H1 (cell line): ENCODE data around the gene C9. TPM values are rescaled to one million over a fixed set of nuclear protein-coding genes. Genes with fewer than 3 reads are reported as not detected.

Experiments used
- CTCF ChIA-PET: fragments of 300-600 bp; sonication (Branson Sonifier 250); formaldehyde crosslinking; loops from one replicate; lab custom pipeline; 2021; ENCODE audit not compliant: partially characterized antibody; lab: Charles Lee
- POLR2A ChIA-PET: fragments of 300-600 bp; sonication (Branson Sonifier 250); formaldehyde crosslinking; loops from one replicate; lab custom pipeline; 2021; ENCODE audit warnings: inconsistent platforms; ENCODE audit not compliant: partially characterized antibody; lab: Charles Lee
- DNase-seq, 2 experiments: peaks; one replicate each; pipeline versions ENCODE4 v3.0.0 to v3.0.0-alpha.2; 2010 to 2022; ENCODE audit warnings: low spot score in 2 of 2, low read depth in 1 of 2, mixed read lengths in 1 of 2
- FAIRE-seq: peaks from 2 replicates; lab custom pipeline; 2011; peaks lifted over from hg19 to GRCh38; lab: Jason Lieb, UNC
- H2AFZ ChIP-seq: 2 replicates; pipeline ENCODE4 v1.8.1; 2012; ENCODE audit warnings: low read length, inconsistent platforms
- H2AK5ac ChIP-seq: 2 replicates; pipeline ENCODE4 v1.6.1; 2013; ENCODE audit warnings: low read depth, low read length
- H2BK120ac ChIP-seq: replicated peaks from 2 replicates; pipeline ENCODE3; 2013; ENCODE audit warnings: low read depth, low read length, inconsistent platforms
- H2BK12ac ChIP-seq: 2 replicates; pipeline ENCODE4 v1.6.1; 2013; ENCODE audit warnings: low read depth, low read length
- H2BK15ac ChIP-seq: 2 replicates; pipeline ENCODE4 v1.6.1; 2013; ENCODE audit warnings: low read length
- H2BK20ac ChIP-seq: 2 replicates; pipeline ENCODE4 v1.6.1; 2013; ENCODE audit warnings: low read length
- H2BK5ac ChIP-seq: 2 replicates; pipeline ENCODE4 v1.6.1; 2013; ENCODE audit warnings: low read depth, low read length
- H3K14ac ChIP-seq: 2 replicates; pipeline ENCODE4 v1.6.1; 2013; ENCODE audit warnings: inconsistent platforms; ENCODE audit not compliant: insufficient read length
- H3K18ac ChIP-seq: 2 replicates; pipeline ENCODE4 v1.6.1; 2013; ENCODE audit warnings: low read length; ENCODE audit errors: extremely low read depth
- H3K23ac ChIP-seq: 2 replicates; pipeline ENCODE4 v1.6.1; 2013; ENCODE audit warnings: inconsistent platforms; ENCODE audit not compliant: insufficient read length
- H3K23me2 ChIP-seq: 2 replicates; pipeline ENCODE4 v1.6.1; 2013; ENCODE audit warnings: low read depth, low read length
- H3K27ac ChIP-seq: 2 replicates; pipeline ENCODE4 v1.6.1; 2011; ENCODE audit warnings: low read depth, low read length, inconsistent platforms
- H3K27me3 ChIP-seq, 4 experiments: replicated peaks in 1 of 4; 1 replicate in 1 of 4; 2 replicates in 3 of 4; pipeline versions ENCODE4 v1.6.1 to v1.8.1; 2011 to 2013; ENCODE audit warnings: low read length in 3 of 4, mild to moderate bottlenecking in 3 of 4, inconsistent platforms in 2 of 4, mixed read lengths in 2 of 4, moderate library complexity in 1 of 4; ENCODE audit not compliant: control insufficient read depth in 3 of 4, insufficient read depth in 3 of 4; ENCODE audit errors: extremely low read depth in 1 of 4
- H3K36me3 ChIP-seq, 4 experiments: 2 replicates each; pipeline versions ENCODE4 v1.6.1 to v1.8.1; 2011 to 2013; ENCODE audit warnings: mild to moderate bottlenecking in 4 of 4, low read length in 3 of 4, moderate library complexity in 2 of 4, control low read depth in 1 of 4, inconsistent platforms in 1 of 4; ENCODE audit not compliant: insufficient read depth in 4 of 4, control insufficient read depth in 2 of 4
- H3K4ac ChIP-seq: replicated peaks from 2 replicates; pipeline ENCODE3; 2013; ENCODE audit warnings: low read length, low read depth, mixed read lengths, inconsistent platforms; ENCODE audit not compliant: insufficient read length
- H3K4me1 ChIP-seq, 4 experiments: replicated peaks in 1 of 4; 1 replicate in 1 of 4; 2 replicates in 3 of 4; pipeline versions ENCODE4 v1.6.1 to v1.8.1; 2011 to 2013; ENCODE audit warnings: low read length in 3 of 4, inconsistent platforms in 2 of 4, mixed read lengths in 1 of 4; ENCODE audit not compliant: insufficient read depth in 4 of 4, control insufficient read depth in 3 of 4
- H3K4me2 ChIP-seq, 2 experiments: 2 replicates each; pipeline versions ENCODE4 v1.6.1 to v1.8.1; 2011 to 2013; ENCODE audit warnings: low read depth in 2 of 2, low read length in 2 of 2, control low read depth in 1 of 2, inconsistent platforms in 1 of 2, mild to moderate bottlenecking in 1 of 2; ENCODE audit not compliant: insufficient read depth in 1 of 2
- H3K4me3 ChIP-seq, 4 experiments: fragments of 200-600, 300-600 bp in 1 of 4; sonication (generic), shearing (Covaris generic), sonication (Bioruptor Twin) in 1 of 4; 2 replicates each; pipeline versions ENCODE4 v1.5.1 to v1.8.1; 2011 to 2016; ENCODE audit warnings: low read length in 4 of 4, low read depth in 3 of 4, control low read depth in 2 of 4, inconsistent platforms in 2 of 4, mild to moderate bottlenecking in 2 of 4, mixed read lengths in 1 of 4, moderate library complexity in 1 of 4; ENCODE audit not compliant: insufficient read depth in 2 of 4; ENCODE audit errors: extremely low read depth in 1 of 4
- H3K56ac ChIP-seq: replicated peaks from 2 replicates; pipeline ENCODE3; 2013; ENCODE audit warnings: low read depth, mild to moderate bottlenecking, mixed read lengths, low read length, inconsistent platforms; ENCODE audit not compliant: insufficient read length
- H3K79me1 ChIP-seq: 2 replicates; pipeline ENCODE4 v1.6.1; 2013; ENCODE audit warnings: low read depth, low read length, control low read depth
- H3K79me2 ChIP-seq, 2 experiments: 2 replicates each; pipeline versions ENCODE4 v1.6.1 to v1.8.1; 2012 to 2013; ENCODE audit warnings: low read length in 2 of 2, mild to moderate bottlenecking in 2 of 2, inconsistent platforms in 1 of 2; ENCODE audit not compliant: insufficient read depth in 2 of 2, control insufficient read depth in 1 of 2
- H3K9ac ChIP-seq, 4 experiments: replicated peaks in 1 of 4; 1 replicate in 1 of 4; 2 replicates in 3 of 4; pipeline versions ENCODE4 v1.6.1 to v1.8.1; 2011 to 2013; ENCODE audit warnings: low read depth in 3 of 4, low read length in 3 of 4, control low read depth in 2 of 4, mild to moderate bottlenecking in 2 of 4, moderate library complexity in 2 of 4, inconsistent platforms in 1 of 4; ENCODE audit errors: extremely low read depth in 1 of 4
- H3K9me3 ChIP-seq, 2 experiments: 2 replicates each; pipeline versions ENCODE4 v1.6.1 to v1.8.1; 2012 to 2013; ENCODE audit warnings: mild to moderate bottlenecking in 2 of 2, moderate library complexity in 2 of 2, control low read depth in 1 of 2, inconsistent platforms in 1 of 2, low read depth in 1 of 2, low read length in 1 of 2, mixed read lengths in 1 of 2; ENCODE audit not compliant: insufficient read depth in 2 of 2
- H4K20me1 ChIP-seq, 2 experiments: replicated peaks in 1 of 2; 2 replicates each; pipeline versions ENCODE3 to v1.8.1; 2011 to 2013; ENCODE audit warnings: inconsistent platforms in 2 of 2, low read length in 2 of 2, mild to moderate bottlenecking in 1 of 2; ENCODE audit not compliant: insufficient read depth in 2 of 2, control insufficient read depth in 1 of 2
- H4K5ac ChIP-seq: 2 replicates; pipeline ENCODE4 v1.6.1; 2013; ENCODE audit warnings: low read length, low read depth, mixed read lengths, inconsistent platforms; ENCODE audit not compliant: insufficient read length
- H4K8ac ChIP-seq: 2 replicates; pipeline ENCODE4 v1.8.0; 2013; ENCODE audit warnings: mild to moderate bottlenecking, moderate library complexity, low read length, inconsistent platforms; ENCODE audit not compliant: insufficient read depth; ENCODE audit errors: extremely low read depth
- H4K91ac ChIP-seq: replicated peaks from 2 replicates; pipeline ENCODE3; 2013; ENCODE audit warnings: low read length, mixed read lengths, inconsistent platforms; ENCODE audit not compliant: insufficient read length
- GTF2F1 ChIP-seq: IDR thresholded peaks from 2 replicates; pipeline ENCODE4 v1.6.1; 2012; ENCODE audit warnings: low read depth, low read length, improper control_type of control experiment, borderline replicate concordance
- KDM4A ChIP-seq: IDR thresholded peaks from one replicate; pipeline ENCODE4 v1.7.1; 2012; ENCODE audit warnings: low read depth, mild to moderate bottlenecking, moderate library complexity, low read length, inconsistent platforms; ENCODE audit not compliant: severe bottlenecking
- MAFK ChIP-seq: IDR thresholded peaks from 2 replicates; pipeline ENCODE4 v1.6.1; 2012; ENCODE audit warnings: low read depth, mild to moderate bottlenecking, improper control_type of control experiment, low read length
- SAP30 ChIP-seq: fragments of 300-600 bp; sonication (generic); IDR thresholded peaks from 2 replicates; pipeline ENCODE4 v1.7.1; 2012; ENCODE audit warnings: low read length, moderate library complexity, mild to moderate bottlenecking, inconsistent platforms; ENCODE audit not compliant: insufficient read depth, insufficient replicate concordance
- SIN3A ChIP-seq, 2 experiments: IDR thresholded peaks in 1 of 2; conservative IDR thresholded peaks in 1 of 2; 2 replicates each; pipeline ENCODE4 v1.6.1; 2011 to 2012; ENCODE audit warnings: low read length in 2 of 2, improper control_type of control experiment in 1 of 2, low read depth in 1 of 2, mild to moderate bottlenecking in 1 of 2
- WGBS, 2 experiments: shearing (Covaris generic) in 1 of 2; methylation state at CpG; one replicate each; pipeline versions ENCODE4 v1.1.6 to v1.1.7; 2013 to 2015; ENCODE audit warnings: low lambda C conversion rate in 2 of 2, mixed read lengths in 2 of 2, inconsistent platforms in 1 of 2, low coverage in 1 of 2, missing lambda C conversion rate in 1 of 2; ENCODE audit not compliant: insufficient replicate concordance in 2 of 2, insufficient coverage in 1 of 2, insufficient read length in 1 of 2; ENCODE audit errors: extremely low coverage in 1 of 2, missing lambda C conversion rate in 1 of 2; 5-methylcytosine and 5-hydroxymethylcytosine counted together
- polyA plus RNA-seq, 7 experiments: library from polyadenylated mRNA; depleted of rRNA in 3 of 7; stranded (reverse) in 5 of 7; unstranded in 2 of 7; fragments of >200 nt in 5 of 7; fragments of 200-250 nt in 2 of 7; gene quantifications; 1 replicate in 5 of 7; 2 replicates in 1 of 7; 4 replicates in 1 of 7; pipeline versions ENCODE4 v1.2.1 to v1.2.3, GENCODE V29; 2011 to 2013; ENCODE audit warnings: missing spikeins in 2 of 7, mixed read lengths in 2 of 7
- total RNA-seq: library from RNA; stranded (reverse); fragmentation: NEBNext Ultra II Directional; extraction: Animal tissue kit (Norgen Biotek cat#: 25700); gene quantifications from 2 replicates; pipeline ENCODE4 v1.2.1, GENCODE V29; 2021

C9 gene
- total and polyA plus RNA-seq, 2 of the 8 experiments (the other 6 are each of a cell fraction or from before 2014, with no cell fraction given), result not detected

DNA sequence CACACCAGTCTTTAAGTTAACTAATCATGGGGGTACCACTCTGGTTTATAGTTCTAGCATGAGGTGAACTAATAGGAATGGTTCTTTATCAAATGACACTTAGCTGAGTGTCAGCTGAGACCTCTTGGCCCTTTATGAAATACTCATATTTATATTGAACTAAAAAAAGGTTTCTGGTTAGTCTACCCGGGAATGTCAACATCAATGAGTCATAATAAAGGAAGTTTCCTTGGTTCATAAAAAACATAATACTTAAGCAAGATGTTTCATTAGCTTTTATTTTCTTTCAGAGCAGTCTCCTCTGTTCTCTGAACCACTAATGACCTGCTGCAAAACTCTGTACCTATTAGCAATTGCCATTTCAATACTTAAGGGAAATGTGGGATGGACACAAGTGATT, 46.8 kb upstream of the C9 start:
- Histone ChIP-seq H3K27me3 (no peaks in the 10 kb centered on the region), H3K23ac (no peak overlapping the region), H3K14ac (no peak overlapping the region), H3K4me1 (peaks cover 0 to 5% (median 2%) of the 10 kb centered on the region in 4 experiments; a peak in 2 of 7 replicates), H2BK15ac (no peak overlapping the region), H4K91ac (no peak overlapping the region), H2AFZ (no peak overlapping the region), H2BK5ac (no peak overlapping the region), H3K79me1 (no peaks in the 10 kb centered on the region), H4K8ac (no peak overlapping the region), H3K27ac (no peak overlapping the region), H3K4me2 (no peak overlapping the region), H3K79me2 (no peaks in the 10 kb centered on the region), H3K23me2 (no peaks in the 10 kb centered on the region), H3K9me3 (no peaks in the 10 kb centered on the region), H2BK12ac (no peak overlapping the region), H3K36me3 (no peaks in the 10 kb centered on the region), H2BK20ac (no peak overlapping the region), H3K4ac (no peak overlapping the region), H2AK5ac (no peak overlapping the region), H4K5ac (no peak overlapping the region), H4K20me1 (no peaks in the 10 kb centered on the region), H2BK120ac (no peak overlapping the region), H3K18ac (no peak overlapping the region), H3K56ac (no peak overlapping the region), H3K4me3 (no peak overlapping the region), H3K9ac (no peak overlapping the region)
- POLR2A ChIA-PET, result no interaction called here
- TF ChIP-seq KDM4A (no peak), SIN3A (conservative IDR thresholded peaks at IDR 0.05 in 1 of 2, IDR thresholded peaks at IDR 0.05 in 1 of 2; ENCODE audit: low read depth in 1 of 2, low read length in 2 of 2) (no peak), GTF2F1 (no peak), MAFK (no peak), SAP30 (no peak)
- DNase-seq, result no peak
- WGBS, 2 experiments, result 88% methylated on average over 1 of the region's 1 CpG; no CpG with 5 or more reads in 1 of the 2 experiments
- CTCF ChIA-PET, result interaction anchor here (1.0 to 1.2 kb wide), 2 partner anchors 14 to 36 kb away, joined by 3 read pairs; partner anchors contain the start of gene DAB2
- FAIRE-seq, result no peak
